GM23338 (cell line): Measurements from ENCODE around the gene C22orf42.

Experiments used
- ETS1 ChIP-seq: IDR thresholded peaks from 2 replicates; pipeline ENCODE4 v1.6.1; 2016; ENCODE audit warnings: antibody characterized with exemption
- EZH2 ChIP-seq: fragments of 200-600 bp; sonication (generic); IDR thresholded peaks from one replicate; pipeline ENCODE4 v1.8.0; 2017; ENCODE audit warnings: antibody characterized with exemption, mild to moderate bottlenecking, low read depth; ENCODE audit not compliant: unreplicated experiment
- EZH2phosphoT487 ChIP-seq: fragments of 200-600 bp; sonication (generic); IDR thresholded peaks from one replicate; pipeline ENCODE4 v1.8.1; 2018; ENCODE audit warnings: antibody characterized with exemption; ENCODE audit not compliant: unreplicated experiment
- POLR2AphosphoS5 ChIP-seq: IDR thresholded peaks from 2 replicates; pipeline ENCODE4 v1.6.1; 2016; ENCODE audit warnings: antibody characterized with exemption, low read depth
- REST ChIP-seq: IDR thresholded peaks from one replicate; pipeline ENCODE4 v1.6.1; 2018; ENCODE audit warnings: antibody characterized with exemption; ENCODE audit not compliant: unreplicated experiment
- STAT1 ChIP-seq: IDR thresholded peaks from one replicate; pipeline ENCODE4 v1.6.1; 2016; ENCODE audit warnings: antibody characterized with exemption; ENCODE audit not compliant: unreplicated experiment
- TF ChIP-seq, protein P1 (sequence below), 2 experiments: fragments of 200-600 bp in 1 of 2; sonication (generic) in 1 of 2; conservative IDR thresholded peaks; 2 replicates each; pipeline versions ENCODE4 v1.5.1 to v1.6.1; 2016 to 2017; ENCODE audit warnings: antibody characterized with exemption in 2 of 2, low read depth in 2 of 2, mild to moderate bottlenecking in 2 of 2, moderate library complexity in 1 of 2

GRCh38 chr22:32203181-32204039 is 44.3 kb upstream of the C22orf42 start:
- TF ChIP-seq, protein P1, sequence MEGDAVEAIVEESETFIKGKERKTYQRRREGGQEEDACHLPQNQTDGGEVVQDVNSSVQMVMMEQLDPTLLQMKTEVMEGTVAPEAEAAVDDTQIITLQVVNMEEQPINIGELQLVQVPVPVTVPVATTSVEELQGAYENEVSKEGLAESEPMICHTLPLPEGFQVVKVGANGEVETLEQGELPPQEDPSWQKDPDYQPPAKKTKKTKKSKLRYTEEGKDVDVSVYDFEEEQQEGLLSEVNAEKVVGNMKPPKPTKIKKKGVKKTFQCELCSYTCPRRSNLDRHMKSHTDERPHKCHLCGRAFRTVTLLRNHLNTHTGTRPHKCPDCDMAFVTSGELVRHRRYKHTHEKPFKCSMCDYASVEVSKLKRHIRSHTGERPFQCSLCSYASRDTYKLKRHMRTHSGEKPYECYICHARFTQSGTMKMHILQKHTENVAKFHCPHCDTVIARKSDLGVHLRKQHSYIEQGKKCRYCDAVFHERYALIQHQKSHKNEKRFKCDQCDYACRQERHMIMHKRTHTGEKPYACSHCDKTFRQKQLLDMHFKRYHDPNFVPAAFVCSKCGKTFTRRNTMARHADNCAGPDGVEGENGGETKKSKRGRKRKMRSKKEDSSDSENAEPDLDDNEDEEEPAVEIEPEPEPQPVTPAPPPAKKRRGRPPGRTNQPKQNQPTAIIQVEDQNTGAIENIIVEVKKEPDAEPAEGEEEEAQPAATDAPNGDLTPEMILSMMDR (conservative IDR thresholded peaks at IDR 0.05; ENCODE audit: low read depth in 2 of 2), result no peak
- TF ChIP-seq EZH2 (no peak), EZH2phosphoT487 (no peak), ETS1 (no peak), REST (no peak), POLR2AphosphoS5 (no peak; the same call in 1 of the 2 replicates), STAT1 (no peak)
